IPS DF 4.7 (cell line): ENCODE data around the gene PRICKLE4.
"Not testable (repeated sequence)": the region's sequence is repeated elsewhere in the genome, so short reads cannot be mapped to it uniquely, and the experiment has no call there.

Experiments
- DNase-seq: peaks from one replicate; pipeline ENCODE4 v3.0.0-alpha.2; 2013; ENCODE audit warnings: low spot score; ENCODE audit errors: extremely low read depth

The PRICKLE4 gene

DNA sequence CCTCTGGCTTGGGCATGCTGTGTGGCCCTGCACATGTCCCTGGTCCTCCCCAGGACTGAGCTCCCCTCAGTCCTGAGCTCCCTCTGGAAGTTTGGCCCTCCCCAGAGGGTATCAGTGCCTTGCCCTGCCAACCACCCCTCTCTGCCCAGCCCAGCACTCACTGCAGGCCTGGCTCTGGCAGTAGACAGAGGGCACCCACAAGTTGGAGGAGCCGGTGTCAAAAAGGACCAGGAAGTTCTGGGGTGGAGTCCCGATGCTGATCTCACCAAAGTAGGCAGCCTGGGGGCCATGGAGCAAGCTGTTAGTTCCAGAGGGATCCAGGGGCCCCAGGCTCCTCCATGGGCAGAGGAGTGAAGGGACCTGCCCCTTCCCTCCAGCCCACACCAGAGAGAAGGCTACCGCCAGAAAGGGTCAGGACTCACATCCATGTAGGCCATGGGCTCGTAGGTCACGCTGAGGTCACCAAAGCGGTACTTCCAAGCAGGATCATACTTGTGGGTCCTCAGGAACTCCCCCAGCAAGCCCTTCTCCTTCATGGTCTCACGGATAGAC is 36.3 kb upstream of the PRICKLE4 start:
- no peak for DNase-seq

DNA sequence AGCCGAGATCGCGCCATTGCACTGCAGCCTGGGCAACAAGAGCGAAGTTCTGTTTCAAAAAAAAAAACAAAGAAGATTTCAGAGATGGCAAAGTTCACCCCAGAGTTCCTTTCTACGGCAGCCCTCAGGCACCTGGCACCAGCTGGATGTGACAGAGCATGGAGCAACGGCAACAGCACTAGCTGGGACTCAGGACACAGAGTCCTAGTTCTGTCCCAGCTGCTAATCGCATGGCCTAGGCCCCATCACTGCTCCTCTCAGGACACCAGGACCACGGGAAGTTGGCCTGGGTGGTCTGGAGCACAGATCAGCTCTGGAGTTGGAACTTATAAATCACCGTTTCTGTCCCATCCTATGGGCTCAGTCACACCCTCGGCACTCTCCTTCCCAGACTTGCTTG is 34.5 kb upstream of the PRICKLE4 start:
- DNase-seq, result no peak

DNA sequence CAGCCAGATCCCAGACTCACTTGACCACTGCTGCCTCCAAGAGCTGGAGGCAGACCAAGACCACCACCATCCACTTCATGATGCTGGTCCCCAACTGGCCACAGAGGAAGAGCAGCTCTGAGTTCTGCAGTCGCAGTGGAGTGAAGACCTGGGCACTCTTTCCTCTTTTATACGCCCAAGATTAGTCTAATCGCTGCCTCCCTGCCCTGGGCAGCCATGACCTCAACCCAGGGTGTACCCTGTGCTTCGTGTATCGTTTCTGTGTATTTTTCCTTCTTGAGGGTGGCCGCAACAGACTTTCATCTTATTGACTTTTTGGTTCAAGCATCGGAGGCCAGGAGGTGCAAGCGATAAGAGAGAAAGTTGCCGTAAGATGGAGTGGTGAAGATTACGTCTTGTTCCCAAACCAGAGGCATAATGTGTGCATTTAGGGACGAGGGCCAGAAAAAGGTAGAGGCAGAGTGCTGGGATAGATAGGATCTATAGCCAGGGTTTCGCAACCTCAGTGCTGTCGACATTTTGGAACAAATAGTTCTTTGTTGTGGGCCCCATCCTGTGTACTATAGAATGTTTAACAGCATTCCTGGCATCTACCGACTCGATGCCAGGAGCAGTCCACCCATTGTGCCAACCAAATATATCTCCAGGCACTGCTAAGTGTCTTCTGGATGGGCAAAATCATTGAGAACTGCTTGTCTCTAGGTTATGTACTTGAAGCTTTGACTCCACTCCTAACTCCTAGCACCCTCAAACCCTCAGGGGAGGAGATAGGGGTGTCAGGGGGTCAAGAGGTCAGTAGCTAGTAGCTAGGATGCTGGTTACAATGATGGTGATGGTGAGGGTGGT is 33.1 kb upstream of the PRICKLE4 start, which contains the start of gene PGC:
Gene PGC (minus strand): TSS at position 142 of the 846 bp plus-strand sequence. CDS start 63 bp downstream, at position 79.
- no peak for DNase-seq

DNA sequence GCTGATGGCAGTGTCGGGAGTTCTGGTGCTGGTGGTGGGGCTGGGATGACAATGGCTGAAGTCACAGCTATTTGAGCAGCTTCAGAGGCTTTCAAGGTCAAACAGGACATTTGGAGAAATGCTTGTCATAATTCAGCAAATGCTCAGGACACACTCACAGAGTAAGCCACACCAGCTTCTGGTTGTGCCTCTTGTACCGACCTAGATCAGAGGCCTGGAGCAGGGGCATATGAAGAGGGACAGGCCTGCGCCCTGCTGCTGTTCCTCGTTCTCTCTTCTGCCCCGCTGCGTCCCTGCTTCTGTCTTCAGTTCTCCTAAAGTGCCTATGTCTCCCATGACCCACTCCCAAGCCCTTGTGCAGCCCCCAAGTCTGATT is 32.5 kb upstream of the PRICKLE4 start:
- DNase-seq, result no peak

DNA sequence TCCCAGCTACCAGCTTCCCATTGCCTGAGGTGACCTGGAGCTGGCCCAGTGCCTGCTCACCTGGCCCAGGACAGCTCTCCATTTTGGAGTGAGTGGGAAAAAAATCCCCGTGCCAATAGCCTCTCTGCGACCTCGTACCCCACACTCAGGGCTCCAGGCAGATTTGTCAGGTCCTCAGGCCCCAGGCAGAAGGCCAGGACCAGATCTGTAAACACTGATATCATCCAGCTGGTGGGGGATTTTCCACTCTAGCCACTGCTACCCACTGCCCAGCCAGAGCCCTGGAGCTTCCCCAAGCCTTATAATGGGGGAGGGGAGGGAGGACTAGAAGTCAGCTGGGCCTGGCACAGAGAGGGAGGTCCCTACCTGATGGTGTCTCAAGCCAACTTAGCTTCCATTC is 32.0 kb upstream of the PRICKLE4 start:
- no peak for DNase-seq

DNA sequence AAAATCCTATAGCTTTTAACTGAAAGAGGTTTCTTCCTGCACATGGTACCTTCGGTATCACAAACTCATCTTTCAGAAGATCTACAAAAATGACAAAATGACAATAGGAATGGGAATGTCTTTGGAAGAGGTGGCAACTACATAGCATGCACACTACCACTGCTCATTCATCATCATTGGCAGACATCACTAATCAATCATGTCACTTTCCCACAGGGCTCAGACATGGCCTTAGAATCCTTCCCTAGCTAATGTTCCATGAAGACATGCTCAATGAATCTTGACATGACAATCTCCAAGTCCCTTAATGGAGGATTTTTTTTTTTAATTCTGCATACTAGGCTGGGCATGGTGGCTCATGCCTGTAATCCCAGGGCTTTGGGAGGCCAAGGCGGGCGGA is 30.2 kb upstream of the PRICKLE4 start:
- DNase-seq, result no peak

DNA sequence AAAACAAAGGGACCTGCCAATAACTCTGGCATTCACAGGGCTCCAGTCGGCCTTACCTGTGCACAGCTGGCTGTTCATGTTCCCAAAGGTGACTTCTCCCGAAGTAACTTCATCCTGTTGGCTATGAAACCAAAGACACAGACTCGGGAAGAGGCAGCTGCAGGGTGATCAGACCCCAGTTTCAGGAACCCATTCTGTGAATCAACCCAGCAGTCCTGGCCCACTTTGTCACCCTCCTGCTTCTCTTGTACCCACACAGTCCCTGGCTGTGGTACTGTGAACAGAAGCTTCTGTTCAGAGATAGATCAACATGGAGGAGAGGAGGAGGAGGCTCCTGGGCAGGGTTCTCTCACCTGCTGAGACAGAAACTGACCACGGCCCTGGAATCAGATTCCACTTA is 24.7 kb upstream of the PRICKLE4 start:
- no peak for DNase-seq

DNA sequence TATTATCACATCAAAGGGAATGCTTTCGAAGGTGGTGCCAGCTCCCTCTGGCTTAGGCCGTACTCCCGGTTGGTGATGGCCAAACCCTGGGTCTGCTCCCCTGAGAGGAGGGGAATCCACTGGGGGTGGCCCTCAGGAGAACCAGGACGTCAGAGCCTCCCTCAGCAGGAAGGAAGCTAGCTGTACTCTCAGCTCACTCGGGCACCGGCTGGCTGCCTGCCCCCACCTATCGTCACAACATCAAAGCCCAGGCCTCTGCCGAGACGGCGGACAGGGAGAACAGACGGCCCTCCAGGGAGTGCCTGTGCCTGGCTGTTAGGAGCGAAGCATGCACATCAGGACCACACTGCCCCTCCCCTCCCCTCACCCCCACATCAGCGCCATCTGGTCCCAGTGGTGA is 24.2 kb upstream of the PRICKLE4 start:
- DNase-seq, result no peak

DNA sequence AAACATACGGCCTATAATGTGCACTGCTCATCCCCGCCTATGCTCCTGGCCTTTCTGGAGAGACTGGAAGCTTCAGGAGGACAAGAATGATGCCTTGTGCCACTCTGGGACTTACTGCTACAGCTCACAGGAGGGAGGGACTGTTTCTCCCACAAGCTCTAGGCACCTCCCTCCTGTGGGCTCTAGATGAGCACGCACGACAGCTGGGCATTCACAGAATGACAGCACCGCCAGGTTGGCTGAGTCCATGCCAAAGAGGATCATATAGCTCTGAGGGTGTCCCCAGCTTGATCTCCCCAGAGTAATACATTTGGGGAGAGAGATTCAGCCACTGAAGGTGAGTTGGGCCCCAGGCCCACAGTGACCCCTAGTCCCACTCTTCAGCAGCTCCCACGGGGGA is 23.3 kb upstream of the PRICKLE4 start:
- no peak for DNase-seq

DNA sequence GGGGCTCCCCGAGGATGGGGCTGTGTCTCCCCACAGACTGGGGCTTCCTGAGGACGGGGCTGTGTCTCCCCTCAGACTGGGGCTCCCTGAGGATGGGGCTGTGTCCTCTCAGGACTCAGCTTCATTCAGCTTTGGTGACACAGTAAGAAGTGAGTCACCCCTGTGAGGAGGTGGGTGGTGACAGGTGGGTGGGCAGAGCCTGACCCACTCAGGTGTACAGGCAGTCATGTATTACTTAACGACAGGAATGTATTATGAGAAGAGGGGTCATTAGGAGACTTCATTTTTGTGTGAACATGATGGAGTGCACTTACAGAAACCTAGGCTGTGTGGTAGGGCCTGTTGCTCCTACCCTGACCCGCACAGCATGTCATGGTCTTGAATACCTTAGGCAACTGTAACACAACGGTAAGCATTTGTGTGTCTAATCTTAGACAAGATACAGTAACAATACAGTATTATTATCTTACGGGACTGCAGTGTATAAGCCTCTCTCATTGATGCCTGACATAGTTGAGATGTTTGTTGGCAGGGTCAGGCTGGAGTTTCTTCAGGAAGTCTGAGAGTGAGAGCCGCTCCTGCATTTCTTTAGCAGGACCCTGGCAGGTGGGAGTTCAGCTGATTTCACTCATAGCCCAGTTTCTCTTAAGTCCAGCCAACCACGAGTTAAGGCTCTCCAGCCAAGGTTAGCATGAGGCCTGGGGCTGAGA is 22.5 kb upstream of the PRICKLE4 start:
- DNase-seq, result no peak

DNA sequence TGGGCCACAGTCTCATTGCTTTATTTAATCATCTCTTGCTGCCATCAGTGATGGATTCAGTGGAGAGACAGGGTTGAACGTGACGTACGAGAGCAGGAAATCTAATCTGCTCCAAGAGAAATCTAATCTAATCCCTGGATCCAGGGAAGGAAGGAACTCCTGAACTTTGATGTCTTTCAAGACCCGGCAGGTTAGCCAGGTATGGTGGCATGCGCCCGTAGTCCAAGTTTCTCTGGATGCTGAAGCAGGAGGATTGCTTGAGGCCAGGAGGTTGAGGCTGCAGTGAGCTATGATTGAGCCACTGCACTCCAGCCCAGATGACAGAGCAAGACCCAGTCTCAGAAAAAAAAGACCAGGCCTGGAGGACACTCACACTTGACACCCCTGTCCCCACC is 21.9 kb upstream of the PRICKLE4 start:
- DNase-seq, result no peak

DNA sequence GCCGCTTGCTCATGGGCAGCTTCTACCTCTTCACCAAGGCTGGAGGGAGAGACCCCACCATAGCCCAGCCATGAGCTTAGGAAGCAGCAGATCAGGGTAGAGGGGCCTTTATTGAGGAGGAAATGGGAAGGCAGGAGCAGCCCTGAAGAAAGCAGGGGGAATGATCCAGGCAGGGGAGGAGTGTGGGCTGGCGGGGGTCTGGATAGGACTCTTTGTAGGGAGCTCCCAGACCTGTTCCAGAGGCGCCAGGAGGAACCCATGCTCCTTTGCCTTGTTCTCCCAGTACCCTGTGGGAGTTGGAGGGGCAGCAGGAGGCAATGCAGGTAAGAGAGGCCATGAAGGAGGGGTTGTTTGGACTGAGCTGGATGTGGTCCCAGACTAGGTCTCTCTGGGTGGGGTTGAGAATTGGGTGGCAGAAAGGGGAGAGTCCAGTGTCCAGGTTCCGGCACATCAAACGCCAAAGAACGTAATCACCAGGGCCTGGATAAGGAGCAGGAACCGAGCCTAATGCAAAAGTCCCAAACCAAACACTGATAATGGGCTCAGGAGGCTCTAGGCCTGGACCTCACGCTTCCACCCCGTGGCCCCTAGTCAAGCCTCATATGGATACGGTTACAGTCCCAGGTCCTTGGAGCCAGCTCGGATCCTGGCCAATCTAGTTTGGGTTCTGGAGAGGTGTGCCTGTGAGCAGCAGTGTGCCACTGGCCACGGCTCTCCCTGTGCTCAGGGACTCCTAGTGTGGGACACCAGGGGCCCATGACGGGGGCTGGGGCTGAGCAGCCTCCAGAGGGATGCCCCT is 21.3 kb upstream of the PRICKLE4 start:
- DNase-seq, result no peak

DNA sequence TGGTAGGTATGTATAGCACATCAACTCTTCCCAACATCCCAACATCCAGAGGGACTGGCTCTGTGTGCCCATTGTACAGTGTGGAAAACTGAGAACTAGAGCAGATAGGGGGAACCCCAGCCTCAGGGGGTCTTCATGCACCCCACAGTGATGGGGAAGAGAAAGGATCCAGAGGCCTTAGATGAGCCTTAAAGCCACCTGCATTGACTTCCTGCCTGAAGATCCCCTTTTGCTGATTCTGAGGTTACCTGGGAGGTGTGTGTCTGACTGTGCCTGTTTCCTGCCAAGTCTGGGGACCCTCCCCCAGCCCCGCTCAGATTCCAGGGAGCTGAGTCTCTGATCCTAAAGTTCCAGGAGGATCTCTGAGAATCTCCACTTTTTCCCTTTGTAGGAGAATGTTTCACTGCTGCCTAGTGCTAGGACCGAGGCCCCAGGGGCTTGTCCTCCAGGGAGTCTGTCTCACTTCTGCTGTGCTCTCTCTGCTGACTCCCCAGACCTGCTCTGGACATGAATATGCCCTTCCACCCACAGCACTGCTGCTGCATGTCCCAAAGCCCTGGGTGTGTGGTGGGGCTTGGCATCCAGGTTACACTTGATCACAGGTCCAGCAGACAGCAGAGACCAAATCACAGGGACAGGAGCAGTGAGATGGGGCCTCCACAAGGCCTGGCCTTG is 20.5 kb upstream of the PRICKLE4 start:
- no peak for DNase-seq

DNA sequence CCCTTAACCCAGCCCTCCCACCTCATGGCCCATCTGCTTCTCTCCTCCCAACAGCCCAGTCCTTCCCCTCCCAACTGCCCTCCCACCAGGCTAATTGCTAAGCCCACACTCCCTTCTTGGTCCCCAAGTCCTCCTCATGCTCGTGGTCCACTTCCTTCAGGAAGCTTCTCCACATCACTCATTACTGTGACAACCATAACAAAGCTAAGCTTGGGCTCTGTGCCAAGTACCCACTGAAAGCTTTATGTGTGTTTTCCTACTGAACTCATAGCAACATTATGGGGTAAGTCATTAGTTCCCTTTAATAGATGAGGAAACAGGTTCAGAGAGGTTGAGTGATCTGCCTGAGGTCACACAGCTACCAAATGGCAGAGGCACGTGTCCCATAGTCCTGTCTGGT is 17.1 kb upstream of the PRICKLE4 start:
- DNase-seq, result no peak

DNA sequence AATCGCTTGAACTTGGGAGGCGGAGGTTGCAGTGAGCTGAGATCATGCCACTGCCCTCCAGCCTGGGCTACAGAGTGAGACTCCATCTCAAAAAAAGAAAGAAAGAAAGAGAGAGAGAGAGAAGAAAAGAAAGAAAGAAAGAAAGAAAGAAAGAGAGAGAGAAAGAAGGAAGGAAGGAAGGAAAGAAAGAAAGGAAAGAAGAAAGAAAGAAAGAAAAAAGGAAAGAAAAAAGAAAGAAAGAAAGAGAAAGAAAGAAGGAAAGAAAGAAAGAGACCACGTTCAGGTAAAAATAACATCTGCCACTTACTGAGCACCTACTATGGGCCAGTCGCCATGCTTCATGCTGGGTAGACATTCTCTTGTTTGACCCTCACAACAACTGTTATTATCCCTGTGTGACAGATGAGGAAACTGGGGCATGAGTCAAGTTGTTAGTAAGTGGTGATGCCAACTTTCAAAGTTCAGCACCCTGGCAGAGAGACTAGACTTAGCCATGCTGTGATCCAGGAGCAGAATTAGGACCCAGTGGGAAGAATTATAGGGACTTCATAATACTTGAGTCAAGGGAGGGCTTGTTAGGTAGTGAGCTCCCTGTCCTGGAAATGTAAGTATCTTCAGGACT is 14.4 kb upstream of the PRICKLE4 start:
- not testable (repeated sequence) for DNase-seq

DNA sequence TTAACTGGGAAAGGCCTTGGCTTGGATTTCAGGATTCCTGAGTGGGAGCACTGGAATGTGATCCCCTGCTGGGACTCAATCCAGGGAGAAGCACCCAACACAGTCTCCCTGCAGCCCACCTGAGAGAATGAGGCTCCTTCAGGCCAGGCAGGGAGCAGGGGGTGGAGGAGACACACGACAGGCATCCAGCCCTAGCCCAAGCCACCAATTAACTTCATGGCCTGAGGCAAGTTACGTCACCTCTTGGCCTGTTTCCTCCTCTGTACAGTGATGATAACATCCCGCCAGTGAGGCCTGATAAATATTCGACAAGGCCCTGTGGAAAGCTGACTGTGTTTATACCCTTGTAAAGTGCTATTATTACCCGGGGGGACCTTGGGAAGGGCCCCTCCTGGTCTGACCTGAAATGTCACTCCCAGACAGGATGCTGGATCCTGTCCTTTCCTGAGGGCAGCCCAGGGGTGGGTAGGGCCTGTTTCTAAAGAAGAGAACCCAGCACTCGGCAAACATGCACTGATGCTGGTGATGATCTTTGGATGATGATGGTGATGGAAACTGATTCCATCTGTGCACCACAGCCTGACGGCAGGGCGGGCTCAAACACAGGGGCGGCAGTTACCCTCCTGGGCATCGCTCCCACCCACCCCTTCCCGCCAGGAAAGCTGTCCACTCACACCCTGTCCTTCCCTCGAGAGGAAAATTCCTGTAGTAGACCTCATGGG is 13.3 kb upstream of the PRICKLE4 start:
- DNase-seq, result no peak

DNA sequence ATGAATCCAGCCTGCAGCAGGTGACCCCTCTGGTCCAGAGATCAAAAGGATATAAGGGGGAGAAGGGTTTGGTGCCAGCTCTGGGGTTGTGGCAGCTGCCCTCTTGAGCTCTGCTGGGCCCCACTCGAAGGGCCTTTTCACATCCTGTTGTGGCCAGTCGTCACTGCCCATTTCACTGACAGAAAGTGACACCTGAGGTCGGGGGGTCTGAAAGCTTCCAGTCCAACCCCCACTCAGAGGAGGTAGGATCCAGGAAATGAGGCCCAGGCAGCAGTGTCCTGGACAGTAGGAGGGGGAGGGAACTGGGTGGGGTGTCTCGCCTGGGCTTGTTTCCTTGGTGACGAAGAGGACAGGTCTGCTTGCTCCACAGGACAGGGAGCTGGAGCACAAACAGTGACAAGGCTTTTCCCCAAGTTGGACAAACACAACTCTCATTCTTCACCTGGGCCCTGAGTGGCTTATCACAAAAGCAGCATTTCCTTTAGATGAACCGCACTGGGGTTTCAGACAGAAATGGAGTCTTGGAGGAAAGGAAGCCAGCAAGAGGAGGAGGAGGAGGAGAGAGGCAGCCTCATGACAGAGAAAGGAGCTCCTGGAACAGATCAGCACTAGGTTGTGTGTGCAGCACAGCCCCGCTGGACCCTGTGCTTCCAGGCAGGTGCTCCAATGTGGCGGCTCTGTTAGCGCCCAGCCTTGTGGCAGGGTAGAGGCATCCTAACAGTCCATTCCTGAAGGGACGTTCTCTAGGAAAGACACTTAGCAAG is 11.9 kb upstream of the PRICKLE4 start:
- DNase-seq, result no peak

DNA sequence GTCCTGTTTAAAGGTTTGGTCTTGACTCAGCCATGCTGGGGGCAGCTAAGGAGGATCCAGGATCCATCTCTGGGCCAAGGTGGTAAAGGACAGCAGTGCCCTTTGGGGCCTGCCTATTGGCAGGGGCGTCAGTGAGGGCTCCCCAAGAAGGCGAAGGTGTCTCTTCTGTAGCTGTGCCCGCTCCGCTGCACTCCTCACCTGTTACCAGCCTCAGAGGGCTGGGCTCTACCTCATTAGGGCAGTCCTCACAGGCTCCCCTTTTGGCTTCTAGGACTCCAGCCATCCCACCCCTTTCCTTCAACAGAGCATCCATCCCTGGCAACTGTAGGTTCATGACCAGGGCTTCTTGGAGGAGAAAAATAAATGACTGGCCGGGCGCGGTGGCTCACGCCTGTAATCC is 11.2 kb upstream of the PRICKLE4 start:
- no peak for DNase-seq

DNA sequence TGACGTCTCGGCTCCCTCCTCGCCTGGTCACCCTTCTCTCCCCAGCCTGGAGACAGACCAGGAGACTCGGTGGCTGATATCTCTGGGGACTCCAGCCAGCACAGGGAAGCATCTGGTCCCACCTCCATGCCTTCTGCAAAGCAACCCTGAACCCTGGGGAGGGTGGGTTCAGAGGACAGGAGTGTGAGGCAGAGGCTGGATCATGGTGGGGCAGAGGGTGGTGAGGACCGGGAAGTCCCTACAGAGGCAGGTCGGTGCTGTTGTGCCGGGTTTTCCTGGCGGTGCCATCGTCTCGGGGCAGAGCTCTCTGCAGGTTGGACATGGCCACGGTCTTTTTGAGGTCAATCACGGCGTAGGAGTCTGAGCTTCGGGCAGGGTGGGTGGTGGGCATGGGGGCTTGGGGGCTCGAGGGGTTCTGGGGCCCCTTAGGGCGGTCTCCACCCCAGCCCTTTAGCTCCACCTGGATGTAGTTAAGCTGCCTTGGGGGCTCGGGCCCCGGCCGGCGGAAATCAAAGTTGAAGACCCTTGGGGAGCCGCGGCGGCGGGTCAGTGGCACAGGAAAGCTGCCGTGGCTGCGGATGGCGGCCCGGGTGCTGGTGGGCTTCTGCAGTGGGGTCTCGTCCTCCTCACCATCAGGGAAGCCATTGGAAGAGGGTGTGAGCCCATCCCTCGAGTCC is 10.1 kb upstream of the PRICKLE4 start:
- DNase-seq, result no peak
